HCT116 (cell line): ENCODE results near the gene BNC1. TPM values are rescaled to one million over a fixed set of nuclear protein-coding genes. Genes with fewer than 3 reads are reported as not detected.

ENCODE experiments used
- total RNA-seq: library from RNA; stranded (reverse); gene quantifications from one replicate; pipeline ENCODE4 v1.2.1, GENCODE V29; 2021; ENCODE audit not compliant: unreplicated experiment

Gene BNC1
- total RNA-seq, 1 experiment from 2014 or later = not detected

Other genes with a start within 250 kb of the BNC1 start
- gene BTBD1, start 217.4 kb downstream of the BNC1 start, total RNA-seq = 80.0 TPM
- gene TM6SF1, start 177.0 kb downstream of the BNC1 start, total RNA-seq = not detected
- gene HDGFL3, start 76.8 kb downstream of the BNC1 start, total RNA-seq = 0.64 TPM
- 1.3 TPM for gene SH3GL3, start 162.7 kb upstream of the BNC1 start, total RNA-seq